NCI-H2171 (cell line): ENCODE measurements around the gene SYNPO2L.
"Not testable (repeated sequence)": the region's sequence is repeated elsewhere in the genome, so short reads cannot be mapped to it uniquely, and the experiment has no call there.

ENCODE experiments used
- DNase-seq: peaks from one replicate; lab custom pipeline; 2025; lab: John Stamatoyannopoulos, UW

The SYNPO2L gene

GRCh38 chr10:73655990-73656298 is at the start of gene SYNPO2L:
TSS of gene SYNPO2L (minus strand) at chr10:73656029. CDS start at chr10:73655922, 107 bp downstream.
- no peak for DNase-seq

- not testable (repeated sequence) for DNase-seq
Observed at GRCh38 chr10:73703924-73704323, 48.1 kb upstream of the SYNPO2L start.

- not testable (repeated sequence) for DNase-seq
Observed at GRCh38 chr10:73698819-73699218, 43.0 kb upstream of the SYNPO2L start.

GRCh38 chr10:73697675-73698159 is 41.9 kb upstream of the SYNPO2L start, which contains the start of gene AGAP5:
TSS of gene AGAP5 (minus strand) at chr10:73698109. CDS start at chr10:73697755, 354 bp downstream.
- DNase-seq, result not testable (repeated sequence)

- not testable (repeated sequence) for DNase-seq
Observed at GRCh38 chr10:73695302-73695701, 39.5 kb upstream of the SYNPO2L start.

GRCh38 chr10:73690755-73691154 is 34.9 kb upstream of the SYNPO2L start:
- DNase-seq, result not testable (repeated sequence)

GRCh38 chr10:73689596-73689995 is 33.8 kb upstream of the SYNPO2L start:
- not testable (repeated sequence) for DNase-seq

- DNase-seq, result not testable (repeated sequence)
Observed at GRCh38 chr10:73687641-73688040, 31.8 kb upstream of the SYNPO2L start.

GRCh38 chr10:73674546-73674945 is 18.7 kb upstream of the SYNPO2L start:
- DNase-seq, result not testable (repeated sequence)

GRCh38 chr10:73668378-73668777 is 12.5 kb upstream of the SYNPO2L start:
- not testable (repeated sequence) for DNase-seq

- DNase-seq, result not testable (repeated sequence)
Observed at GRCh38 chr10:73666153-73666809, 10.5 kb upstream of the SYNPO2L start.

- DNase-seq, result not testable (repeated sequence)
Observed at GRCh38 chr10:73665581-73665980, 9.8 kb upstream of the SYNPO2L start.

- DNase-seq, result not testable (repeated sequence)
Observed at GRCh38 chr10:73664156-73665040, 8.6 kb upstream of the SYNPO2L start.

- not testable (repeated sequence) for DNase-seq
Observed at GRCh38 chr10:73663621-73664020, 7.8 kb upstream of the SYNPO2L start.

- DNase-seq, result not testable (repeated sequence)
Observed at GRCh38 chr10:73662705-73663104, 6.9 kb upstream of the SYNPO2L start.

GRCh38 chr10:73655257-73655989 is 406 bp downstream of the SYNPO2L start:
- DNase-seq, result no peak

GRCh38 chr10:73653701-73654100 is 2.1 kb downstream of the SYNPO2L start:
- no peak for DNase-seq

GRCh38 chr10:73653195-73653594 is 2.6 kb downstream of the SYNPO2L start:
- DNase-seq, result no peak

- no peak for DNase-seq
Observed at GRCh38 chr10:73650537-73651331, 5.1 kb downstream of the SYNPO2L start.

GRCh38 chr10:73649876-73650536 is 5.8 kb downstream of the SYNPO2L start:
- no peak for DNase-seq
